ENCODE results near the gene MAP3K20. TPM values are rescaled to one million over a fixed set of nuclear protein-coding genes. Genes with fewer than 3 reads are reported as not detected.

The MAP3K20 gene
- total and polyA plus RNA-seq, 10 of the 15 experiments (the other 5 are each of a cell fraction or from before 2014, with no cell fraction given): 0.04 to 5.6 (median 2.3) TPM

- H4K20me1 ChIP-seq (ENCODE audit: control insufficient read depth, insufficient read depth): no peaks in the 10 kb centered on the region
- no TSS peak for BruUV-seq (replicated peaks)
- ChIA-PET SMC1A (ENCODE audit: uncharacterized antibody, unreplicated experiment) (interaction anchor here (0.8 to 1.4 kb wide), 5 partner anchors 9 to 188 kb away, joined by 3 to 4 read pairs (median 3); no protein-coding TSS in a partner anchor), POLR2A (no interaction called here), CTCF (interaction anchor here (0.7 to 3.4 kb wide), 4 partner anchors 8 to 232 kb away, joined by 3 to 18 read pairs (median 8); no protein-coding TSS in a partner anchor), RAD21 (ENCODE audit: unreplicated experiment) (interaction anchor here (1.3 kb wide), 1 partner anchor 189 kb away, joined by 3 read pairs; no protein-coding TSS in a partner anchor)
- H2AFZ ChIP-seq (ENCODE audit: control insufficient read depth, low read depth, low read length): no peak overlapping the region
- intact Hi-C loops (cut with micrococcal nuclease; ENCODE audit: unreplicated experiment) (no loop called here), in situ Hi-C loops (cut with MboI) (no loop called here)
- no peak overlapping the region for H3K4me2 ChIP-seq (ENCODE audit: control insufficient read depth, insufficient read depth)
- H3K9me3 ChIP-seq (replicated peaks; ENCODE audit: control insufficient read depth, insufficient read depth, low read length): no peaks in the 10 kb centered on the region
- no peak overlapping the region for H3K4me3 ChIP-seq
- no peaks in the 10 kb centered on the region for H3K79me2 ChIP-seq (ENCODE audit: control insufficient read depth, insufficient read depth, low read length)
- H3K9ac ChIP-seq (ENCODE audit: control insufficient read depth, insufficient read depth, low read length): no peak overlapping the region
- WGBS (ENCODE audit: insufficient coverage, insufficient replicate concordance, low lambda C conversion rate, missing lambda C conversion rate): 99% methylated on average over 20 of the region's 20 CpGs
- no peak for ATAC-seq
- H3K27me3 ChIP-seq (replicated peaks in 1 of 2; ENCODE audit: control insufficient read depth in 2 of 2, insufficient read depth in 2 of 2, low read length in 1 of 2): no peaks in the 10 kb centered on the region; a peak in 1 of 4 replicates
- H3K27ac ChIP-seq (ENCODE audit: control insufficient read depth, insufficient read depth): no peak overlapping the region
- no peak for FAIRE-seq
- no peaks in the 10 kb centered on the region for H3K36me3 ChIP-seq (ENCODE audit: control insufficient read depth in 2 of 2, insufficient read depth in 2 of 2, low read length in 1 of 2)
- no peaks in the 10 kb centered on the region for H3K4me1 ChIP-seq (ENCODE audit: control insufficient read depth, insufficient read depth, low read length)
- TF ChIP-seq E2F4 (IDR thresholded peaks at IDR 0.05; ENCODE audit: low read depth, low read length) (no peak), FOXK2 (IDR thresholded peaks at IDR 0.05) (no peak), STAT3 (IDR thresholded peaks at IDR 0.05; ENCODE audit: low read depth, low read length) (no peak)
- no peak for DNase-seq (ENCODE audit: low read depth, low spot score)
These were observed 141.6 kb downstream of the MAP3K20 start for GRCh38 chr2:173217116-173217840.
